ENCODE measurements around the gene CEP57L1.
"Not testable (repeated sequence)": the region's sequence is repeated elsewhere in the genome, so short reads cannot be mapped to it uniquely, and the experiment has no call there.

Gene CEP57L1

DNA sequence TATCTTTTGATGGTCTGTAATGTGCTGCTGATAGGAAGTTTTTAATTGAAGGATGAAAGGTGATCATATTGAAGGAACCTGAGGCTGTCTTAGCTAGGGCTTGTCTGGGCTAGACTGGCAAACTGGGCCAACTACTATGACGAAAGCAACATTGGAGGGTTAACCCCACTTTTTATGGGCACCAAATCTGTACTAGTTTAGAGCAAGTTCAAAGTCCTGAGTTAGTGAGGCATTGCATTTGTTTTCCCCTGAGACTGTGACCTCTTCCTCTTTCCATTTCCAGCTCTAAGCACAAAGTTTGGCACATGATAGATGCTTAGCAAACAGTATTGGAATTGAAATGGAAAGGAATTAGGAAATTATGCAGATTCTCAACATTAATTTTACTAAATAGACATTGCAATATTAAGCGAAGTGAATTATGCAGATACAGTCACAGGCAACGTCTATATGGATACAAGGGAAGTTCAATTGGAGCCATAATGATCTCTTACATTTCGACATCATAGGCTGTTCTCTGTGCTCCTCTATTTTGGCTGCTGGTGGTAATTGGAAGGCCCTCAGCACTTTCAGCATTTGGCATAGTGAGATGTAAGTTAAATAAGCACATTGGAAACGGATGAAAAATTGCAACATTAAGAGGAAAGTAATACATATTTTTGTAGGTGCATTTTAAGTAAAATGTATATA, 22.2 kb downstream of the CEP57L1 start:
- DNase-seq: peak; percentile 31

DNA sequence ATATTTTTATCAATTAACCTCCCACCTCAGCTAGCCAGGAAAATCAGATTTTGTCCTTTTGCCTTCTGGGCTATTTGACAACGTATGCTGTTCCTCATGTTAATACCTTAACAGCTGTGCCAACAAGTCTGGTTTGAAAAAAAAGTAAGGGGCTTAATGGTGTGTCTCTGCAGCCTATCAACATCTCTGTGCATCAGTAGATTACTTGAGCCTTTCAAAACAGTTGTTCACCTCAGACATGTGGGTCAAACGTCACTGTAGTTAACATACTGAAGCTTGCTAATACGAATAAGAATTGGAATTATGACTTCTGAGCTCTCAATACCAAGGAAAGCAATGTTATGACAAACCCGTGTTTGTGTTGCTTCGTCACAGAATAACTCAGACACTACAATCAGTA, 23.0 kb downstream of the CEP57L1 start:
- DNase-seq: peak; percentile 96

DNA sequence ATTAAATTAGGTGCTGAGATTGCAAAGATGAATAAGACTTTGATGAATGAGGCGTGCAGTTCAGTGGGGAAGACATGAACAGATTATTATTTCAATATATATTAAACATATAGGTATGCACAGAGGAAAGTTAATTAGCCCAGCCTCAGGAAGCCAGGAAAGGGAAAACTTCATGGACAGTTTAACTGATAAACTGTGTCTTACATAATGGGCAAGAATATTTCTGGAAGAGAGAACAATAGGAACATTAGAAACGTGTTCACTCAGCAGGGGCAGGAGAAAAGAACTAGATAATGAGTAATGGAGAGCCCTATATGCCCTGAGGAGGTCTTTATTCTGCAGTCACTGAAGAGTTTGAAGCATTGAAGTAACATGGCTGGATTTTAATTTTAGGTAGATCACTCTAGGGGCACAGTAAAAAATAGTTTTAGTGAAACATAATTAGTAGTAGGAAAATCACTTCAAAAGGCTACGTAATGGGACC, 23.6 kb downstream of the CEP57L1 start:
- peak; percentile 33 for DNase-seq

DNA sequence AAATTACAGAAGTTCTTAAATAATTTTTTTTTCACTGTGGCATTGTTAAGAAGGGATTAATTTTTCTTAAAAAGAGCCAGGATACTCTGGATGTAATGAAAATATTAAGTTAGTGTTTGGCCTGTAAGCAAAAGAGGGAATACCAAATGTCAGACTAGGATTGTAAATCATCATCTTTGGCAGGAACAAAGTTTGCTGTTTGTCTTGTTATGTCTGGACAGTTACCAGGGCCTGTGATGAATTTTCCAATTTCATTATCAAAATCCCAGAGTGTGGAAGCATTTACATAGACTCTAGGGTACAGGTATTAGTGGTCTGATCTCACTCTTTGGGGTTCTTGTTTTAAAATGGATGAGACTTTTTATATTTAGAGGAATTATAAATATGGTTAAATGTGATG, 26.1 kb downstream of the CEP57L1 start:
- DNase-seq: no peak

DNA sequence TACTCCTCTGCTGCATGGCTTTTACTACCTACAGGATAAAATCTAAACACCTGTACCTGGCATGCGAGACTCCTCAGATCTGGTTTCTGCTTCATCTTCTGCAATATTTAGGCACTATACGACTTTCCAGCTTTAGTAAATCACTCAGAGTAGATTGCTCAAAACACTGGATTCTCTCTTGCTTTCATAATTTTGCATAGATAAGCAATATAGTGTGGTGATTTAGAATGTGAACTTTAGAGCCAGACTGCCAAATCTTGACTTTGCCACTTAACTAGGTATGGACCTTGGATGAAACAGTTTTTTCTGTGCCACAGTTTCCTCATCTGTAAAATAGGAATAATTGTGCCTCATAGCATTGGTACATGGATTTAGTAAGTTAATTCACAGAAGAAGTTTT, 28.9 kb downstream of the CEP57L1 start:
- DNase-seq: no peak

DNA sequence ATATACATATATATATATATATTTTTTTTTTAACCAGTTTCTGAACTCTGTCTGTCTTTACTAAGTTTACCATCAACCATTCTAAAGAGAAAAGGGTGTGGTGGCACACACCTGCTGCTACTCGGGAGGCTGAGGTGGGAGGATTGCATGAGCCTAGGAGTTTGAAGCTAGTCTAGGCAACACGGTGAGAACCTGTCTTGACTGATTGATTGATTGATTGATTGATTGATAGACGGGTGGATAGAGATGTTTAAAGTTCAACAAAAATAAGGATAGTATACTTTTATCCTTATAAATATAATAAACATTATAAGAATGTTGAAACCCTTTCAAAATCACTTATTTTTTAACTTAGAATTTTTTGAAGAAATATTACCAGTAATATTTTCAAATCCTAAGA, 30.2 kb downstream of the CEP57L1 start:
- no peak for DNase-seq

DNA sequence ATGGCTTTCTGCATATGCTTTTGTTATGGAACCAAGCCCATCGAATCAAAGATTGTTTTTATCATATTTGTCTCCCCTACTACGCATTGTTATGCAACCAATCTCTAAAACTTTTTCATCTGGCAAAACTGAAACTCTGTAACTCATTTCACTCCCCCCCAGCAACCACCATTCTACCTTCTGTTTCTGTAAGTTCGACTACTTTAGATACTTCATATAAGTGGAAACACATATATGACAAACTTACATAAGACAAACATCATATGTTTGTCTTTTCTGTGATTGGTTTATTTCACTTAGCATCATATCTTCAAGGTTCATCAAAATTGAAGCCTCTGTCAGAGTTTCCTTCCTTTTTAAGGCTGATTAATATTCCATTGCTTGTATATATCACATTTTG, 34.8 kb downstream of the CEP57L1 start:
- no peak for DNase-seq

DNA sequence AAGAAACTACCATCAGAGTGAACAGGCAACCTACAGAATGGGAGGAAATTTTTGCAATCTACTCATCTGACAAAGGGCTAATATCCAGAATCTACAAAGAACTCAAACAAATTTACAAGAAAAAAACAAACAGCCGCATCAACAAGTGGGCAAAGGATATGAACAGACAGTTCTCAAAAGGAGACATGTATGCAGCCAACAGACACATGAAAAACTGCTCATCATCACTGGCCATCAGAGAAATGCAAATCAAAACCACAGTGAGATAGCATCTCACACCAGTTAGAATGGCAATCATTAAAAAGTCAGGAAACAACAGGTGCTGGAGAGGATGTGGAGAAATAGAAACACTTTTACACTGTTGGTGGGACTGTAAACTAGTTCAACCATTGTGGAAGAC, 40.3 kb downstream of the CEP57L1 start:
- DNase-seq: not testable (repeated sequence)

DNA sequence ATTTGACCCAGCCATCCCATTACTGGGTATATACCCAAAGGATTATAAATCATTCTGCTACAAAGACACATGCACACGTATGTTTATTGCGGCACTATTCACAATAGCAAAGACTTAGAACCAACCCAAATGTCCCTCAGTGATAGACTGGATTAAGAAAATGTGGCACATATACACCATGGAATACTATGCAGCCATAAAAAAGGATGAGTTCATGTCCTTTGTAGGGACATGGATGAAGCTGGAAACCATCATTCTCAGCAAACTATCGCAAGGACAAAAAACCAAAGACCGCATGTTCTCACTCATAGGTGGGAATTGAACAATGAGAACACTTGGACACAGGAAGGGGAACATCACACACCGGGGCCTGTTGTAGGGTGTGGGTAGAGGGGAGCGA, 40.7 kb downstream of the CEP57L1 start:
- not testable (repeated sequence) for DNase-seq

DNA sequence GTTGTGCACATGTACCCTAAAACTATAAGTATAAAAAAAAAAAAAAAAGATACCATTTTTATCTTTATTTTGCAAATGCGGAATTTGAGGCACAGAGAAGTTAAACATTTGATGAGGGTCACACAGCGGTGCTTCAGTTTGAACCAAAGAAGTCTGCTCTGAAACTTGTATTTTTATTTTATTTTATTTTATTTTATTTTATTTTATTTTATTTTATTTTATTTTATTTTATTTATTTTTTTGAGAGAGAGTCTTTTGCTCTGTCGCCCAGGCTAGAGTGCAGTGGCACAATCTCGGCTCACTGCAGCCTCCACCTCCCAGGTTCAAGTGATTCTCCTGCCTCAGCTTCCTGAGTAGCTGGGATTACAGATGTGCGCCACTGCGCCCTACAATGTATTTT, 41.2 kb downstream of the CEP57L1 start:
- DNase-seq: not testable (repeated sequence)

DNA sequence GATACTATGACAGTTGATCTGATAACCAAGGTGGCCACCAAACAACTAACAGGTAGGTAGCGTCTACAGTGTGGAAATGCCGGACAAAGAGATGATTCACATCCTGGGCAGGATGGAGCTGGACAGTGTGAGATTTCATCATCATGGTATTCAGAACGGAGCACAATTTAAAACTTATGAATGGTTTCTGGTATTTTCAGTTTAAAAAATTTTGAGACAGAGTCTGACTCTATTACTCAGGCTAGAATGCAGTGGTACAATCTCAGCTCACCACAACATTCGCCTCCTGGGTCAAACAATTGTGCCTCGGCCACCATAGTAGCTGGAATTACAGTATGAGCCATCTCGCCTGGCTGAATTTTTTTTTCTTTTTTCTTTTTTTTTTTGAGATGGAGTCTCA, 43.8 kb downstream of the CEP57L1 start:
- no peak for DNase-seq

DNA sequence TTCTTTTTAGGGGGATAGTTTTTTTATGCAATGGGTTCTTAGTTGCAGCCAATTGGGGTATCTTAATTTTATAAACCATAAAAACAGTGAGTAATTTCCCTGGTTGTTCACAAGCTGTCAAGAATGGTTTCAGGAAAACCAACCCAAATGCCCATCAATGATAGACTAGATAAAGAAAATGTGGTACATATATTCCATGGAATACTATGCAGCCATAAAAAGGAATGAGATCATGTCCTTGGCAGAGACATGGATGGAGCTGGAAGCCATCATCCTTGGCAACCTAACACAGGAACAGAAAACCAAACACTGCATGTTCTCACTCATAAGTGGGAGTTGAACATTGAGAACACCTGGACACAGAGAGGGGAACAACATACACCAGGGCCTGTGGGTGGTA, 46.8 kb downstream of the CEP57L1 start:
- not testable (repeated sequence) for DNase-seq

DNA sequence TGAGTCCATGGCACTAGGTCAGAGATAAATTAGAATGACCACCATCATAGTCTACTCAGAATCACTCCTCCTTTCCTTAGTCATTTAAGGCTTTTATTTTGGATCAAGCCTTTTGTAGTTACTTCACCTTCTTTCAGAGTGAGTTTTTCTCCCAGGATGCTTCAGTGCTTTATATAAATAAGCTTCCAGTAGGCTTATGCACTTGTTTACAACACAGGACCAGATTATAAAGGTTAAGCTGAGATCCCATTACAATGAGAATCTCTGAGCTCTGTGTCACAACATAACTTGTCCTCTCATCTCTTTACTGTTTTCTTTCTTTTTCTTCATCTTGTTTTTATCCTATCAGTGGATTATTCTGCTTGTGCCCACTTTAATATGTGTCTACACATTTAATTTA, 47.9 kb downstream of the CEP57L1 start:
- DNase-seq: peak; percentile 91

DNA sequence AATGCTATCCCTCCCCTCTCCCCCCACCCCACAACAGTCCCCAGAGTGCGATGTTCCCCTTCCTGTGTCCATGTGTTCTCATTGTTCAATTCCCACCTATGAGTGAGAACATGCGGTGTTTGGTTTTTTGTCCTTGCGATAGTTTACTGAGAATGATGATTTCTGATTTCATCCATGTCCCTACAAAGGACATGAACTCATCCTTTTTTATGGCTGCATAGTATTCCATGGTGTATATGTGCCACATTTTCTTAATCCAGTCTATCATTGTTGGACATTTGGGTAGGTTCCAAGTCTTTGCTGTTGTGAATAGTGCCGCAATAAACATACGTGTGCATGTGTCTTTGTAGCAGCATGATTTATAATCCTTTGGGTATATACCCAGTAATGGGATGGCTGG, 52.9 kb downstream of the CEP57L1 start:
- DNase-seq: not testable (repeated sequence)

DNA sequence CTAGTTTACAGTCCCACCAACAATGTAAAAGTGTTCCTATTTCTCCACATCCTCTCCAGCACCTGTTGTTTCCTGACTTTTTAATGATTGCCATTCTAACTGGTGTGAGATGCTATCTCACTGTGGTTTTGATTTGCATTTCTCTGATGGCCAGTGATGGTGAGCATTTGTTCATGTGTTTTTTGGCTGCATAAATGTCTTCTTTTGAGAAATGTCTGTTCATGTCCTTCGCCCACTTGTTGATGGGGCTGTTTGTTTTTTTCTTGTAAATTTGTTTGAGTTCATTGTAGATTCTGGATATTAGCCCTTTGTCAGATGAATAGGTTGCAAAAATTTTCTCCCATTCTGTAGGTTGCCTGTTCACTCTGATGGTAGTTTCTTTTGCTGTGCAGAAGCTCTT, 53.4 kb downstream of the CEP57L1 start:
- not testable (repeated sequence) for DNase-seq

DNA sequence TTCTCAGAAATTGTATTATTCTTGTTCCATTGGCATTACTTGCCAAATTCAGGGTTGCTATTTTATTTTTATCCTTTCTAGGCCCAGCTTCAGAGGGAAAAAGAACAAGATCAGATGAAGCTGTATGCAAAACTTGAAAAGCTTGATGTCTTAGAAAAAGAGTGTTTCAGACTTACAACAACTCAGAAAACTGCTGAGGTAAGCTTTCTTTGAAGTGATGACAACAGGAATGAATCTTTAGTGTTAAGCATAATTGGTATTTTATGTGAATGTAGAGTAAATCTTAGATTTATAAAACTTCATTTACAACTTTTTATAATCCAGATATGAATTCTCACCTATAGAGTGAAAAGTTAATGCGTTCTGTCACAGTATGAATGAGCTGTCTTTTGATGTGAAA, 58.4 kb downstream of the CEP57L1 start:
- no peak for DNase-seq

DNA sequence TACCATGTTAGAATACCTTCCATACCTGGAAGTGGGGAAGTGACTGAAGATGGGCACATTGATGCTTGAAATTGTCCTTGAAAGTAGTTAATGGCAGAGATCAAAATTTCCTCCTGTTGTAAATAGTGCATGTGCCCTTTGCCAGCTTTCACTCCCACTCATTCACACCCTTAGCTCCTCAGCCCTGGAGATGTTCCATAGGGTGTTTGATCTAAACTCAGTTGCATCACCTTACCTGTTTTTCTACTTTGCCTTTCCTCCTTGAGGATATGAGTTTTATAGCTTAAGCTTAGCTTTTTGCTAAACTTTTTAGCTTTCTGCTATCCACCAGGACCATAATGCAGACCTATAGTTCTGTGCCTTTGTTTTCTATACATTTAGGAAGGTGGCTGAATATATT, 69.0 kb downstream of the CEP57L1 start:
- DNase-seq: no peak

DNA sequence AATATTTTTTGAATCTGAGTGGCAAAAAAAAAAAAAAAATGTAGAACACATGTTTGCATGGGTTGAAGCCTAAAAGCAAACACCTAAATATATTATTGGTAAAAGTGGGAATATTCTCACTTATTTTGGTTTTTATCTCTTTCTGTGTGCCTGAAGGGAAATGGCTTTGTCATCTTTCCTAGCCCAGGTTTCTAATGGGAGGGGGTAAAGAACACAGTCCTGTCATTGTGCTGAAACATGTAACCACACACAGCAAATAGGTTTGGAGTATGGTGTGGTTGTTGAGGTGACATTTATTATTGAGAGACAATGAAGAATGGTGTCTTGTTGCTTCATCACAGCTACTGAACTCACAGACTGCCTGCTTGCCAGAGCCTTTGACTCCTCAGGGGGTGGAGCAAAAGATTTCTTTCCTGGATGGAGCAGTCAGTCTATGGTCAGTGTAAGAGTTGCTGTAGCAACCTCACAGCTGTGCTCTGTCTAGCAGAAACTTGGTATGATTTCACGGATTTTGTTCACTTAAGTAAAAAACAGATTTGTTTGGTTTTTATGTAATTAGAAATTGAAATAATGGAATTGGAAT, 70.2 kb downstream of the CEP57L1 start:
- DNase-seq: no peak

DNA sequence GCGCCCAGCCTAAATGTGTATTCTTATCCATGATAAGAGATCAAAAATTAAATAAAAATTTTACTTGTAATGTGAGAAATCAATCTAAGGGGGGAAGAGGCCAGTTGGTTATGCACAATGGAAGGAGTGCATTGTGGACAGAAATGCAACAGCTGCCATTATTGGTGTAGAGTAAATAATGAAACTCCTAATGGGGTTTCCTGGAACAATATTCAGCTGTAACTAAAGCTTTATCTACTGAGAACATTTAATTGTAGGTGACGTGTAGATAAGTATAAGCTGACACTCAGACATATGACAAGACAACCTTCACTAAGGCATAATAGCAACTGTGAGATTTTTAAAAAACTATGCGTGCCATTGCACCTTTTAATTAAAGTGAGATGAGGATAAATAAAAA, 71.4 kb downstream of the CEP57L1 start:
- DNase-seq: no peak

DNA sequence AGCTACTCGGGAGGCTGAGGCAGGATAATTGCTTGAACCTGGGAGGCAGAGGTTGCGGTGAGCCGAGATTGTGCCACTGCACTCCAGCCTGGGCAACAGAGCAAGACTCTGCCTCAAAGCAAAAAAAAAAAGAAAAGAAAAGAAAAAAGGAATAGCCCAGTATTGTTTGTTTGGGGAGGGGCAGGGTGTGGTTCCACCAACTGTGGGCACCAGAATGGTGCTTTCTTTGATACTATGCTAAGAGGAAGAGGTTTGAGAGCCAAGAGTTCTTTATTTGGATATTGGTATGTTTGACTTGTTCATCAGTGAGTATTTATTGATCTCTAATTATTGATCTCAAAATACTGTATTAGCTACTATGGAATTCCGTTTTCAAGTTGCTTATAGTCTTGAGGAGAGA, 72.3 kb downstream of the CEP57L1 start:
- no peak for DNase-seq

DNA sequence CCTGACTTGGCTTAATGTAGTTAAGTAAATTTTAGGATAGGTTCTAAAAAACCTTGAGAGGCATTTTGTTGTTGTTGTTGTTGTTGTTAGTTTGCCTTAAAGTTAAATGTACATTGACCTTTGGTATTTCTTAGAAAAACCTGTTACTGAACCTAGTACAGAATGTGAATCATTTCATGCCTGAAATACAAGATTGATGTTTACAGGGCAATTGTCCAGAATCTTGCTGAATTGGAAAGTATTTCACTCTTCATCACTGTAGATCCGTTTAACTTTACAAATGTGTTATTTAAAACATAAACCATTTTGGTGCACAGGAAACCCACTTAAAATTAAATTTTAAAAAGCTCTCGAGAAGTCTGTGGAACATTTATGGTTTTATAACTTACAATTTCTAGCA, 75.0 kb downstream of the CEP57L1 start:
- no peak for DNase-seq

DNA sequence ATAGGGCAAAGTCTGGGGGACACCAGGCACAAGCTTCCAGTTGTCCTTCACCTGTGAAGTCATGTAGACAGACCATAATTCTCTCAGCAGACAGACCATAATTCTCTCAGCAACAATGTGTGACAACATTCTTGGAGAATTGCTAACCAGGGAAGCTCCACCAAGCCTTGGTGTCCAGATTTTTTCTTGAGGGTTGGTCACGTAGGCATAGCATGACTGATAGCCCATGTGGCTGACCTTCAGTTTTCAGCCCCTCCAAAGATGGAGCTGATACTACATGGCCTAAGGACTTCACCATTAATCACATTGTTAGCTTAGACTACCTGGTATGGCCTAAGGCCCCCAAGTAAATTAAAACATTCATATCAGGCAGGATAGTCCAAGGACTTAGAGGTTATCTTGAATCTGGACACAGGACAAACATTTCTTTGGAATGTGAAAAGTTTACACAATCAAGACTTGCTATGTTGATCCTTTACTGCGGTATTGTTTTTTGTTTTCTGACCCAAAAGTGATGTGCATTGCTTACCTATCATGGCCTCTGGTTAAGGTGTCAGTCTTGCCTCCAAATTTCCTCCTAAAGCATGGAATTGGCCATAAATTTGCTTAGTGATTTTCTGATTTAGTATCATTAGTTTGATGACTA, 76.9 kb downstream of the CEP57L1 start:
- DNase-seq: no peak

DNA sequence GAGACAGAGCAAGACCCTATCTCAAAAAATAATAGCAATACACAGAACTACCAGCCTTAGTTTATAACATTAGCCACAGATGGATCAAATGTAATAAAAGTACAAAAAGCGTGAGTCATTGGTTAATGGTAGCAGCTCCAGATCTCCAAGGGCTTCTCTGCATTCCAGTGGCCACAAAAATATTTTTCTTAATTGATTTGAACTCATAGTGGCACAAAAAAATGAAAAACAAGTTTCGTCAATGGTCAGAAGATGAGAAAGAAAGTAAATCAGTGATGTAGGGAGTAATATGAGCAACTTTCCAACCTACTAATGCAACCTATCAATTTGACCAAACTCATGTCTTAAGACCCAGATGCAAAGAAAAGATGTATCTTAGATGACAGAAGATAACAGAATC, 79.6 kb downstream of the CEP57L1 start:
- no peak for DNase-seq

DNA sequence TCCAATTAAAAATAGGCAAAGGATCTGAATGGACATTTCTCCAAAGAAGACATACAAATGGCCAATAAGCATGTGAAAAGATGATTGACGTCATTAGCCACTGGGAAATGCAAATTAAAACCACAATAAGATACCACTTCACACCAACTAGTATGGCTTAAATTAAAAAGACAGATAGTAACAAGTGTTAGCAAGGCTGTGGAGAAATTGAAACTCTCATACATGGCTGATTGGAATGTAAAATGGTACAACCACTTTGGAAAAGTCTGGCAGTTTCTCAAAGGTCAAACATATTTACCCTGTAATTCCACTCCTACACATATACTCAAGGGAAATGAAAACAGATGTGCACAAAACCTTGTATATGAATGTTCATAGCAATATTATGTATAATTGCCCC, 83.6 kb downstream of the CEP57L1 start:
- no peak for DNase-seq

DNA sequence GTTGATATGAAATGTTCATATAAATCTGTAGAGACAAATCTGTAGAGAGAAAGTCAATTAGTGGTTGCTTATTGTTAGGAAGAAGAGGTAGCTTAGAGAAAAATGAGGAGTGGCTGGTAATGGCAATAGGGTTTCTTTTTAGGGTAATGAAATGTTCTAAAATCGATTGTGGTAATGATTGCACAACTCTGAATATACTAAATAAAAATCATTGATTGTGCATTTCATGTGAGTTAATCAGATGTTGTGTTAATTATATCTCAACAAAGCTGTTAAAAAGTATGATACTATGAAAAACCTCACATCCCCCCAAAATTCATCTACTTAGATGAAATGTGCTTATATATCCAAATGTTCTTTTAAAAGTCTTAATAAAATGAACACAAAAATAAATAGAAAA, 84.2 kb downstream of the CEP57L1 start:
- no peak for DNase-seq

All from NCI-H82 (cell line).